ENCODE measurements around the gene NSD2.

NSD2 gene

DNA sequence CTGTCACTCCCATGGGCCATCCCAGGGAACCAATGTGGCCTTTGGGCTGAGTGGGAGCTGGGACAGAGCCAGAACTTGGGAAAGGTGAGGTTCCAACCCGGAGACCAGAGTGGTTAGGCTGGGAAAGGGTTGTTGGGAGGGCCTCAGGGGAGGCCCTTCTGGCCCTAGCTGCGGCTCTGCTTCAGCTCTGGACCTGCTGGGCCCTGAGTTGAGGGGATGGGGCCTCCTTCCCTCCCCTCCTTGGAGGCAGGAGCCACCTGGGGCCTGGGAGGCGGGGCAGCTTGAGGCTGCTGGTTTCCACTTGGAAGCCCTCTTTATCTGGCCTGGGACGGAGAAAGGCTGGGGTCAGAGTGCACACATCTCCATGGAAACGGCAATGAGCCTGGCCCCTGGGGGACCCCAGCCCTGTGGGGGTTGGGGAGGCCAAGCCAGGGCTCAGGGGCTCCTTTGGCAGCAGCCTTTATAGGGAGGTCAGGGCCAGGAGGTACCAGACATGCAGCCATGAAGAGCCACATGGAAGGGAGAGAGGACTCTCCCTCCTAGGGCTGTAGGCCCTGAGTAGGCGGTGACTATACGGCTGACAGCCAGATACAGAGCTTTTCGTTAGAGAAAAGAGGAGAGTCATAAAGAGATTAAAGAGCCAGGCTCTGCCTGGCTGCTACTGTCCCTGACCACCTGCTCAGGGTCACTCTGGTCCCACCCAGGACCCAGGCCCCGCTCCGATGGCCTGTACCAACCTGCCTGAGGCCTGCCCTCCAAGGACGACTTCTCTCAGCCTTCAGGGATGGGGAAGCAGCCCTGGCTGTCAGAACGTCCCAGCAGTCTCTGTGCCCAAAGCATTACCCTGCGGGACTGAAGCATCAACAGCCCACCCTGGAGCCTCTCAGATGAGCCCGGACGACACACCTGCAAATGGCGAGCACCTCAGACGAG lies 6.9 kb upstream of the NSD2 start:
- DNase-seq (no peak), ATAC-seq (no peak)

DNA sequence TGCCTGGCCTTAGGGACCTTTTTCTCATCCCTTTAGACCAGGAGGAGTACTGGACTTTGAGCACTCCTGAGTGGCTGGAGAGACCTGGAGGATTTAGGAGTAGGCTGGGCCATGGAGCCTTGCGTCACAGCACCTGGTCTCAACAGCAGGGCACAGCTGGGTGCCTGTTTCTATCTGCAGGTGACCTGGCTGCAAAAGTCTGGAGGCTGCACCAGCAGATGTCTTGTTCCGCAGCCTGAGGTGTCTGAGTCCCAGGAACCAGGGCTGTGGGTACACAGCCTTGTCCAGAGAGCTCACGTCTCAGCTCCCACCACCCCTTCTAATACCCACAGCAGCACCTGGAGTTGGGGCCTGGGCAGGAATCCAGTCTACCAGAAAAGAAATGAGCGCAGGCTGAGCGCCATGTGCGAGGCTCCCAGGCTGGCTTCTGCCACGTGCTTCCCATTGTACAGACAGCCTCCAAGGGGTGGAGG lies 5.0 kb upstream of the NSD2 start:
- DNase-seq (no peak), ATAC-seq (no peak)

DNA sequence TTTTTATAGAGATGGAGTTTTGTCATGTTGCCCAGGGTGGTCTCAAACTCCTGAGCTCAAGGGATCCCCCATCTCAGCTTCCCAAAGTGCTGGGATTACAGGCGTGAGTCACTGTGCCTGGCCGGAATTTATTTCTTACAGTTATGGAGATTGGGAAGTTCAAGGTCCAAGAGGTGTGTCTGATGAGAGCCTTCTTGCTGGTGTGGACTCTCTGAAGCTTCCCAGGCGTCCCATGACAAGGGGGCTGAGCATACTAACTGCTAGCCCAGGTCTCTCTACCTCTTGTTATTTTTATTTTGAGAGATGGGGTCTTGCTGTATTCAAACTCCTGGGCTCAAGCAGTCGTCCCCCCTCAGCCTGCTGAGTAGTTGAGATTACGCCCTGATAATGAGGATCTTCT lies 2.9 kb upstream of the NSD2 start:
- DNase-seq (no peak), ATAC-seq (no peak)

DNA sequence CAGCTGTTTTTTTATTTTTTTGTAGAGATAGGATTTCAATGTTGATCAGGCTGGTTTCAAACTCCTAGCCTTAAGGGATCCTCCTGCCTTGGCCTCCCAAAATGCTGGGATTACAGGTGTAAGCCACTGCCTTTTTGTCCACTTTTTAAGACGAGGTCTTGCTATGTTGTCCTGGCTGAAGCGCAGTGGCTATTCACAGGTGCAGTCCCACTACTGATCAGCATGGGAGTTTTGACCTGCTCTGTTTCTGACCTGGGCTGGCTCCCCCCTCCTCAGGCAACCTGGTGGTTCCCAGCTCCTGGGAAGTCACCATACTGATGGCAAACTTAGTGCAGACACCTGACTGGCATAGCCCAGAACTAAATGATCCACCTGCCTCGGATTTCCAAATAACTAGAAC lies 2.3 kb upstream of the NSD2 start:
- DNase-seq = no peak
- ATAC-seq = no peak

DNA sequence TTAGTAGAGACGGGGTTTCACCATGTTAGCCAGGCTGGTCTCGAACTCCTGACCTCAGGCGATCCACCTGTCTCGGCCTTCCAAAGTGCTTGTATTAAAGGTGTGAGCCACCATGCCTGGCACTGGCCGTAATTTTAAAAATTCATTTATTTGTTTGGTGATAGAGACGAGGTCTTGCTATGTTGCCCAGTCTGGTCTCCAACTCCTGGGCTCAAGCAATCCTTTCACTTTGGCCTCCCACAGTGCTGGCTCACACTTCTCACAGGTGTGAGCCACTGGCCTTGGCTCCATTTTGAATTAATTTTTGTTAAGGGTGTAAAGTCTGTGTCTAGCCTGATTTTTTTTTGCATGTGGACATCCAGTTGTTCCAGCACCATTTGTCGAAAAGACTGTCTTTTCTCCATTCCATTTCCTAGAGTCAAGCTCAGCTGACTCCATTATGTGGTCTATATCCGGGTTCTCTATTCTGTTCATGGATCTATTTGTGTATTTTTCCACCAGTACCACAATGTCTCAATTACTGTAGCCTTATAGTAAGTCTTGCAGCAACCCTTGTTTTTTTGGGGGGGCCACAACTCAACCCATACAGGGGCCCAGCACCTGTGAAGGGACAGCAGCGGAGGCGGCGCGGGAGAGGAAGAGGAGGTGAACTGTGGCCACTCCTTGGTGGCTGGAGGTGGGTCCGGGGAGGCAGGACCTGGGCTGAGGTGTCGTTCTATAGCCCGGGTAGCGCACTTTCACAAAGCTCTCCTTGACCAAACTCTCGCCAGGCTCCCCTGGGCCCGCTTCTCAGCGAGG lies 1.5 kb upstream of the NSD2 start:
- DNase-seq (no peak), ATAC-seq (no peak)

DNA sequence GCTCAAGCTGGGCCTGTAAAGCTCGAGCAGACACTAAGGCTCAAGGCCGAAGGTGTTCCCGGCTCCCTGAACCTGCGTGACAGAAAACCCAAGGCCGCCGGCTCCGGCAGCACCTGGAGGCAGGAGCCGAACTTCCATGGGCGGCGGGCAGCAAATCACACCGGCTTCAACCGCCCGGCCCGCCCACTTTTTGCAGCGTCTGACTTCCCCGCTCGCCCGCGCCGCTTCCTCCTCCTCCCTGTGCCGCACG lies 940 bp upstream of the NSD2 start:
- DNase-seq = peak; percentile 90
- peak; percentile 53 for ATAC-seq

DNA sequence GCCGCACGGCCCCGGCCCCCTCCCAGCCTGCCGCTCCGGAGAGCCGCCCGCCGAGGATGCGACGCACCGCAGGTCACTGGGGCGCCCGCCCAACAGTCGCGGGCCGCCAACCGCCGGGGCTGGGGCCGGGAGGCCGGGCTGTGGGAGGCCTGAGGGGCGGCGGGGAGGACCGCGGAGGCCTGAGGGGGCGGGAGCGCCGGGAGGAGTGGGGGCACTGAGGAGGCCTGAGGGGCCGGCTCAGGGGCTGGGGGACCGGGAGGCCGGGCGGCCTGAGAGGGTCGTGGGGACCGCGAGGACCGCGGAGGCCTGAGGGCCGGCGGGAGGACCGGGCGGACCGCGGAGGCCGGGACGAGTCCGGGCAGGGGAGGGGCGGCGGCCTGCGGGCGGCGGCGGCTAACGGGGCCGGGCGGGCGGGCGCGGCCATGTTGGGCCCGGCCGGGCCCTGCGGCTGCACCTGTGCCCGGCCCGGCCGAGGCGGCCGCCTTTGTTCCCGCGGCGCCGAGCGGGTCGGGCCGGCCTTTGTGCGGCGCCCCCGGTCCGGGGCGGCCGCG lies 353 bp downstream of the NSD2 start:
- no peak for ATAC-seq
- no peak for DNase-seq

DNA sequence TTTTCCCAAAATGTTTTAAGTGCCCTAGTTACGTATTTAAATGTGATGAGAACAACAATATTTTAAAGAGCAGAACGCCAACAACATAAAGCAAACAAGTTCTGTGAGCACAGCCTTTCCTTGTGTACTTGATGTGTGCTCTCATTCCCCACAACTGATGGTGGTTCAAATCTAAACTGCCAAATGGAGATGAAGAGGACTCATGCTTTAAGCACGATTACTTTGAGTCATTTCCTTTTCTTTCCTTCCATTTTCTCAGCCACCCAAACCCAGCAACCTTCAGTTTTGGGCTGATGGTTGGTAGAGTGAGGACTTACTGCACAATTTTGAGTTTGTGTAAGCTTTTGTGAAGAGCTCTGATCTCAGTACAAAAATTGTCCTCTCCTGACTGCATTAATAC lies 1.7 kb downstream of the NSD2 start:
- DNase-seq (peak; percentile 24), ATAC-seq (peak; percentile 29)

DNA sequence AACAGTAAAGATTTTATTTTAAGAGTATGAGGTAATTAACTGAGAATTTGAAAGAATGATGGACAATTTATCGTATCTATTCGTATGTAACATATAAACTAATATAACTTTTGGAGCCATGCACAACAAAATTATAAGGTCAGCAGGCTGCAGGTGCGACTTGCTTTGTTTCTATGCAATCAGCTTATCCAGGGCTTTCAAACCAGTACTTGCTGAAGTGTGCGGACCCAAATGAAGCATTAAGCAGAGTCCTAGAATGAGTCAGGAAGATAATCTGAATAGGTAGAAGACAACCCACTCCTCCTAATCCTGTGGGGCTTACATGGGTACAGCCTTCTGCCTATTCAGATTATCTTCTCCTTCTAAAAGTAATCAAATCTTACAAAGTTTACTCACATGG lies 2.1 kb downstream of the NSD2 start:
- ATAC-seq (no peak), DNase-seq (no peak)

- ATAC-seq (no peak), DNase-seq (no peak)
Observed at GRCh38 chr4:1873776-1874175, 2.6 kb downstream of the NSD2 start.

DNA sequence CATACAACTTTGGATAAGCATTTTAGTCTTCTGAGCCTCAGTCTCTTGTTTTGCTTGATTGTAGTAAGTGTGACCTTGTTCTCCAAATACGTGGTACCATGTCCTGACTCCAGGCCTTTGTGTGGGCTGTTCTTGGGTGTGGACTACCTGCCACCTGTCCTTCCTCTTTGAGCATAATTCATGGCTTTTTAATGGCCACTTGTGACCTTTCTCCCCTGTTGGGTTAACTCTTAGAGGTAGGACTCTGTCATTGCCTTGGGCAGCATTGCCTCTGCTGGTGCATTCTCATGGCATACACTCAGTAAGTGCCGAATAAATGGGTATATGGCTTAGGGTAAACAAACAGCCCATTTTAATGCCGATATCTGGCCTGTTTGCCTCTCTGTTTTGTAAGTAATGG lies 3.0 kb downstream of the NSD2 start:
- no peak for DNase-seq
- ATAC-seq = no peak

GRCh38 chr4:1879485-1879884 lies 8.3 kb downstream of the NSD2 start:
- no peak for ATAC-seq
- no peak for DNase-seq

DNA sequence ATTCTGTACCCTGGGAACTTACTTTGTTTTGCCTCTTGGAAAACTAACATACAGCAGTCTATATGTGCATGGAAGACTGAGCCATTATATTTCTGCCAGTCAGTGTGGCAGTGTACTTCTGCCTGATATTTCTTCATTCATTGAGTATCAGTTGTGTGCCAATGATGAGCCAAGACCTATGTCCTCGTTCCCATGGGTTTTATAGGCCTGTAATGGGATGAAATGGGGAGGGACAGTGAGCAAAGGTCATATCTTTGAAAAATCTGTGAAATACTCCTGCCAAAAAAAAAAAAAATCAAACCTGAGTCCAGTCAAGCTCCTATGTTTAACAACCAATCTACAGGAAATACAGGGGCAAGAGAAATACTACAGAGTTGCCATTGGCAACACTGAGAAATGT lies 9.1 kb downstream of the NSD2 start:
- ATAC-seq (no peak), DNase-seq (no peak)

DNA sequence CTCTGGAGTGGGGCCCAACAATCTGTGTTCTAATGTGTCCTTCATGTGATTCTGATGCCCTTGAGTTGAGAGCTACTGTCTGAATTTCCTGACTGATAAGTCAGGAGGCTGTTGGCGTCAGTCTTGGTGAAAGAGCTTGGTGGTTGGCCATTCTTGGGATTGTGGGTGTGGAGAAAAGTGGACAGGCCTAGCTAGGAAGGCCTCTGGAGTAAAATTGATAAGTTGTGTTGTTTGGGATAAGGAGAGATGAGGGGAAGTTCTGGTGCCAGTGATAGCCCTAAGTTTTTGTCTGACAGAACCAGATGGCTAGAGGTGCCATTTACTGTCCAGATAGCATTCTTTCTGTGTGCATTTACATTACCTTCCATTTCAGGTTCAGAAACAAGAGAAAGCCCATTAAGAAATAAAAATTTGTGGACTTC lies 11.7 kb downstream of the NSD2 start:
- no peak for DNase-seq

DNA sequence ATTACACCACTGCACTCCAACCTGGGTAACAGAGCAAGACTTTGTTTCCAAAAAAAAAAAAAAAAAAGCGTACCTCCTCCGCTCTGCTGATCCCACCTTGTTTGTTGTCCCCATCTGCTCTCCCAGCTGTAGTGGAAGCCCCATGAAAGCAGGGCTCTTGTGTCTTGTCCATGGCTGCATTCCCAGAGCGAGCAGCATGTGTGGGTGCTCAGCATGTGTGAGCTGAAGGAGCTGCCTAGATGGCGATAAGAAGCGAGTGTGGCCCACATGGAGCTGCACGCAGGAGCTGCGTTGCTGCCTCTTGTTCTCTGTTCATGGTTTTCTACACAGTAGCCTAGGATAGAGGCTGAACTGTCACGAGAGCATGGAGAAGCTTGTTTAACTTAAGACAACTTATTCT lies 12.4 kb downstream of the NSD2 start:
- DNase-seq (no peak), ATAC-seq (no peak)

More for the DNA sequence above, 11.7 kb downstream of the NSD2 start:
- ATAC-seq = no peak

DNA sequence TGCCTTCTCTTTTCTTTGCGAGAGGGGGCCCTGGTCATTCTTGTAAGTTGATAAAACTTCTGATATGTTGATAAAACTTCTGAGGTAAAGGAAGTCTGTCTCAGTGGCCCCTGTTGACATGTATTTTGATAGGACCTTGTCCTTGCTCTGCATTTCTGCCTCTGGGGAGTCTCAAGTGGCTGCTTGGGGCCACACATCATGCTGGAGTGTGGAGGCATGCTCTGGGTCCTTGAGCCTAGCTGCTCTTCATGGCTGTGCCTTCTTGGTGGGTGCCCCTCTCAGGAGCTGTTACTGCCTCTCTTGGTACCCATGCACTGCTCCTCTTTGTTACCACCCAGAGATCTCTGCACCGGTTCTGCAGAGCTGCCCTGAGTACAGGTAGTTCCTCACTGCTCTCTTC lies 14.2 kb downstream of the NSD2 start:
- ATAC-seq (no peak), DNase-seq (no peak)

- DNase-seq (no peak), ATAC-seq (no peak)
Observed at GRCh38 chr4:1887052-1887451, 15.9 kb downstream of the NSD2 start.

DNA sequence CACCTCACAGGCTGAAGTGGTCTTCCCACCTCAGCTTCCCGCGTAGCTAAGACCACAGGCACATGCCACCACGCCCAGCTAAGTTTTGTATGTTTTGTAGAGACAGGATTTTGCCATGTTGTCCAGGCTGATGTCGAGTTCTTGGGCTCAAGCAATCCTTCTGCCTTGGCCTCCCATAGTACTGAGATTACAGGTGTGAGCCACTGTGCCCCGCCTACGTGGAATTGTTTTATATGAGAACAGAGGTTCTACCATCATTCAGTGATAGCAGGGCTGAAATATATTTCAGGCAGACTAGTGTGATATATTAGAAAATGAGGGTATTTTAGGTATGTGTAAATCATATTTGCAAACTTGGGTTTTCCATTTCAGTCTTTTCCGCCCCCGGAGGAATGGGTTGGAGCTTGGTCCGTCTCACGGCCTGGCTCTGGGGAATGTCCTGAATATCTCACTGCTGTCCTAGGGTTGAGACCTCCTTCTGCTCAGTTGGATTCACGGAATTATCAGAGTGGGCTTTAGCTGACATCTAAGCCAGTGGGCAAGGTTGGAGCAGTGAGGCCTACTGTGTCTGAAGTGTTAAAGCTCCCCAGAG lies 19.9 kb downstream of the NSD2 start:
- ATAC-seq (no peak), DNase-seq (no peak)

DNA sequence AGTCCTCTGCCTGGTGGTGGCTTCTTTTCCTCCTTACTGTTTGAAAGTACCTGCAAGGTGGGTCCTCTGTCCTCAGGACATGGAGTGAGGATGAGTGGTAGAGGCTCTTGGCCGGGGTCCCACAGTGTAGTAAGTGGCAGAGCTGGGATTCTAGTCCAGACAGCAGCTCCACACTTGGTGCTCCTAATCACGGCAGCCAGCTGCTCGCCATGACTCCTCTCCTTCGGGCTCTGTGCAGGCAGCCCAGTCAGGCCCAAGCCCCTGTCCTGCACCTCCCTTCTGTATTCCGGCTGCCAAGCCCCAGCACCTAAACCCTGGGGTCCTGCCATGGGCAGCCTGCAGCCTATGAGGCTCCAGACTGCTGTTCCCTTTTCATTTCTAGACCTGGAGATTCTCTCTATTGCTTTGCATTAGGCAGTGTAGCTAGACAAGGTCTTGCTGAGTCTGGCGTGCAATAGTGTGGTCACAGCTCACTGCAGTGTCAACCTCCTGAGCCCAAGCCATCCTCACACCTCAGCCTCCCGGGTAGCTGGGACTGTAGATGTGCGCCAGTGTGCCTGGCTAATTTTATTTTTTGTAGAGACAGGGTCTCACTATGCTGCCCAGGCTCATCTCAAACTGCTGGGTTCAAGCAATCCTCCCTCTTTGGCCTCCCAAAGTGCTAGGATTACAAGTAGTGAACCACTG lies 24.9 kb downstream of the NSD2 start:
- ATAC-seq (no peak), DNase-seq (no peak)

- no peak for DNase-seq
- ATAC-seq = no peak
Observed at GRCh38 chr4:1896658-1896991, 25.4 kb downstream of the NSD2 start.

GRCh38 chr4:1898007-1898406 lies 26.8 kb downstream of the NSD2 start:
- DNase-seq (no peak), ATAC-seq (no peak)

DNA sequence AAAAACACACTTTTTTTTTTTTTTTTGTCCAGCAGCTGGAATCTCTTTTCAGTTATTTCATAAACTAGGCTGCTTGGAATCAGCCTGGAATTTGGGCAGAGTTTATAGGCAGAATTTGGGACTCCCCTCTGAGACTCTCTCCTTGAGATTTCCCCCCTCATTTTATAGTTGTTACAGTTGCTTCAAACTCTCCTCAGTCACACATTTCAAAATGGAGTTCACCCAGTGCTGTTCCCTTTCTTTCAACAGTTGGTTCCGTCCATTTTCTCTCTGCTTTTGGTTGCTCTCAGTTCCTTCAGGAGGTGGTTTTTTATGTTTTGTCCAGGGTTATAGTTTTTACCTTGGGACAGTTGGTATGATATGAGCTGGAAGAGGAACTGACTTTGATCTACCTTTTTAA lies 27.5 kb downstream of the NSD2 start:
- DNase-seq = no peak

More for the DNA sequence above, 27.5 kb downstream of the NSD2 start:
- ATAC-seq = no peak

Measured in stimulated activated naive CD8-positive, alpha-beta T cell treated with anti-CD3 and anti-CD28 coated beads, Interleukin-15, Interleukin-2, amounts not matched to agents 100 U/mL and 50 U/mL, for 24 hours (primary cell).